Suprapubic skin (tissue), 4 donors: ENCODE data around the gene ZFAND6. TPM values are rescaled to one million over a fixed set of nuclear protein-coding genes. Genes with fewer than 3 reads are reported as not detected.

Experiments used
- DNase-seq, 2 donors: peaks; one replicate each; pipeline ENCODE4 v3.0.0-alpha.2; 2019; ENCODE audit warnings: low spot score in 2 of 2
- H3K27ac ChIP-seq: fragments of 200-600 bp; sonication (generic); one replicate; pipeline ENCODE4 v1.5.1; 2019
- H3K27me3 ChIP-seq: fragments of 200-600 bp; sonication (generic); one replicate; pipeline ENCODE4 v1.5.1; 2019
- H3K36me3 ChIP-seq: fragments of 200-600 bp; sonication (generic); one replicate; pipeline ENCODE4 v1.5.1; 2019
- H3K4me1 ChIP-seq: fragments of 200-600 bp; sonication (generic); one replicate; pipeline ENCODE4 v1.5.1; 2019
- H3K4me3 ChIP-seq: fragments of 200-600 bp; sonication (generic); one replicate; pipeline ENCODE4 v1.5.1; 2019; ENCODE audit warnings: mild to moderate bottlenecking
- H3K9me3 ChIP-seq: fragments of 200-600 bp; sonication (generic); one replicate; pipeline ENCODE4 v1.5.1; 2019
- EP300 ChIP-seq: sonication (generic); formaldehyde crosslinking; IDR thresholded peaks from one replicate; pipeline ENCODE4 v1.6.1; 2017; ENCODE audit warnings: antibody characterized with exemption
- POLR2A ChIP-seq, 2 donors: fragments of 450-650 bp; IDR thresholded peaks; one replicate each; pipeline ENCODE4 v1.6.1; 2017; ENCODE audit warnings: antibody characterized with exemption in 2 of 2, mild to moderate bottlenecking in 2 of 2, moderate library complexity in 2 of 2
- POLR2AphosphoS5 ChIP-seq, 3 donors: sonication (generic); formaldehyde crosslinking; IDR thresholded peaks; one replicate each; pipeline ENCODE4 v1.6.1; 2017; ENCODE audit warnings: antibody characterized with exemption in 3 of 3
- WGBS: methylation state at CpG from one replicate; pipeline ENCODE4 v1.1.5; 2018; 5-methylcytosine and 5-hydroxymethylcytosine counted together
- total RNA-seq, 4 donors: library from RNA; depleted of rRNA; stranded (reverse); fragments of >200 nt; gene quantifications; one replicate each; pipeline ENCODE4 v1.1.0, GENCODE V29; 2016
- TF ChIP-seq, protein P1 (sequence below), 2 donors: fragments of 200-600 bp in 1 of 2; fragments of 450-650 bp in 1 of 2; sonication (generic) in 1 of 2; IDR thresholded peaks; one replicate each; pipeline ENCODE4 v1.5.1; 2016 to 2019; ENCODE audit warnings: antibody characterized with exemption in 2 of 2, mild to moderate bottlenecking in 1 of 2, moderate library complexity in 1 of 2

ZFAND6 gene
- total RNA-seq, 4 donors from 2014 or later, result 47.9 to 107 (median 80.9) TPM

DNA sequence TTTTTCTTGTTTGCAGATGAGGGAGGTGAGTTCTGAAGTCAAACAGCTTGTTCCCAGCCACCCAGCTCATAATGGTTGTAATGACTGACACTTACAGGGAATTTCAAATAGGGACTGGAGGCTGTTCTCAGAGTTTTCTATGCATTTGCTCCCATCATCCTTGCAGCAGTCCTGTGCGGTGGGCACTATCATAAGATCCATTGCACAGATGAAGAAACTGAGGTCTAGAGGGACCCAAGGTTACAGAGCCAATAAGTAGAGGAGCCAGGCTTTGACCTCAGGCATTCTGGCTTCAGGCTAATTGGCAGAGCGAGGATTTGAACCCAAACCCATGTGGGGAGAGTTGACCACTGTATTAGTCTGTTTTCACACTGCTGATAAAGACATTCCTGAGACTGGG is 125.7 kb downstream of the ZFAND6 start:
- 96% methylated on average over 2 of the region's 2 CpGs for WGBS
- Histone ChIP-seq H3K36me3 (peaks cover 56% of the 10 kb centered on the region), H3K27ac (no peak overlapping the region), H3K27me3 (no peaks in the 10 kb centered on the region), H3K4me3 (no peak overlapping the region), H3K4me1 (no peaks in the 10 kb centered on the region), H3K9me3 (no peaks in the 10 kb centered on the region)
- TF ChIP-seq, protein P1, sequence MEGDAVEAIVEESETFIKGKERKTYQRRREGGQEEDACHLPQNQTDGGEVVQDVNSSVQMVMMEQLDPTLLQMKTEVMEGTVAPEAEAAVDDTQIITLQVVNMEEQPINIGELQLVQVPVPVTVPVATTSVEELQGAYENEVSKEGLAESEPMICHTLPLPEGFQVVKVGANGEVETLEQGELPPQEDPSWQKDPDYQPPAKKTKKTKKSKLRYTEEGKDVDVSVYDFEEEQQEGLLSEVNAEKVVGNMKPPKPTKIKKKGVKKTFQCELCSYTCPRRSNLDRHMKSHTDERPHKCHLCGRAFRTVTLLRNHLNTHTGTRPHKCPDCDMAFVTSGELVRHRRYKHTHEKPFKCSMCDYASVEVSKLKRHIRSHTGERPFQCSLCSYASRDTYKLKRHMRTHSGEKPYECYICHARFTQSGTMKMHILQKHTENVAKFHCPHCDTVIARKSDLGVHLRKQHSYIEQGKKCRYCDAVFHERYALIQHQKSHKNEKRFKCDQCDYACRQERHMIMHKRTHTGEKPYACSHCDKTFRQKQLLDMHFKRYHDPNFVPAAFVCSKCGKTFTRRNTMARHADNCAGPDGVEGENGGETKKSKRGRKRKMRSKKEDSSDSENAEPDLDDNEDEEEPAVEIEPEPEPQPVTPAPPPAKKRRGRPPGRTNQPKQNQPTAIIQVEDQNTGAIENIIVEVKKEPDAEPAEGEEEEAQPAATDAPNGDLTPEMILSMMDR (IDR thresholded peaks at IDR 0.05), result no peak
- DNase-seq, result no peak

DNA sequence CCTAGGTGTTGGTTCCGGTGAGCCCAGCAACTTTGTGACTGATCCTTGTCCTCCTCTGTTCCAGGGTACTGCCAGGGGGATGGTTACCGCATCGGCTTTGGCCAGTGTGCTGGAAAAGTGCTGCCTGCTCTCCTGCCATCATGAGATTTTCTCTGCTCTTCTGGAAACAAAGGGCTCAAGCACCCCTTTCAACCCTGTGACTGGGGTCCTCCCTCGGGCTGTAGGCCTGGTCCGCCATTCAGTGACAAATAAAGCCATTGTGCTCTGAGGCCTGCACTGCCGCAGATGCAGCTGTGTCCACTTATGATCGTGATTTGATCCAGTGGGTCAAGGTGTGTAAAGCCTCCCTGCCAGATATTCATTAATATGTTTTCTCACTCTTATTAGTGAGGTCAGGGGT is 126.6 kb downstream of the ZFAND6 start:
- Histone ChIP-seq H3K9me3 (no peaks in the 10 kb centered on the region), H3K36me3 (peaks cover 47% of the 10 kb centered on the region)

DNA sequence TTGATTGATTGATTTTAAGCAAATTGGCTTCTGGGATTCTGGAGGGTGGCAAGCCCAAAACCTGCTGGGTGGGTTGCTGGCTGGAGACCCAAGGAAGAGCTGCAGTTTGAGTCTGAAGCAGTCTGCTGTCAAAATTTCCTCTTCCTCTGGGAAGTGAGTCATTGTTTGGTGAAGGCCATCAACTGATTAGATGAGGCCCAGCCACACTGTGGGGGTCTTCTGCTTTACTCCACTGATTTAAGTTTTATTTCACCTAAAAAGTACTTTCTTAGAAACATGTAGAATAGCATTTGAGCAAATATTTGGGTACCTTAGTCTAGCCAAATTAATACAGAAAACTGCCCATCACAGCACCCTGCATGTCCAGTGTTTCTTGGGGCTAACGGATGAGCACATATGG is 127.1 kb downstream of the ZFAND6 start:
- Histone ChIP-seq H3K4me1 (no peaks in the 10 kb centered on the region), H3K36me3 (peaks cover 42% of the 10 kb centered on the region), H3K27ac (no peak overlapping the region), H3K27me3 (no peaks in the 10 kb centered on the region), H3K4me3 (no peak overlapping the region), H3K9me3 (no peaks in the 10 kb centered on the region)
- WGBS, result 100% methylated on average over 1 of the region's 1 CpG
- no peak for DNase-seq
- no peak for TF ChIP-seq POLR2AphosphoS5 (IDR thresholded peaks at IDR 0.05)

More for the DNA sequence above, 126.6 kb downstream of the ZFAND6 start:
- H3K4me1 ChIP-seq, result no peaks in the 10 kb centered on the region
- DNase-seq, result no peak
- no peaks in the 10 kb centered on the region for H3K27me3 ChIP-seq
- TF ChIP-seq POLR2AphosphoS5 (IDR thresholded peaks at IDR 0.05), result no peak
- TF ChIP-seq, protein P1 (IDR thresholded peaks at IDR 0.05), result no peak
- no peak for TF ChIP-seq POLR2A (IDR thresholded peaks at IDR 0.05)
- TF ChIP-seq EP300, result no peak
- 93% methylated on average over 5 of the region's 7 CpGs for WGBS
- H3K4me3 ChIP-seq, result no peak overlapping the region
- no peak overlapping the region for H3K27ac ChIP-seq

Other genes starting within 250 kb of the ZFAND6 start
- 10 to 100 TPM in 3 of 4 donors, 1 to 10 TPM in 1; 4.3 to 10.9 (median 10.2) TPM for gene MTHFS, start 162.7 kb upstream of the ZFAND6 start, total RNA-seq
- 1 to 10 TPM in 2 of 4 donors, under 1 TPM in 2; 0.64 to 2.6 (median 0.92) TPM for gene BCL2A1, start 88.5 kb upstream of the ZFAND6 start, total RNA-seq
- gene FAH, start 93.3 kb downstream of the ZFAND6 start, total RNA-seq, result 10 to 100 TPM; 10.8 to 16.3 (median 12.1) TPM
- under 1 TPM in 3 of 4 donors, not detected in 1; 0.24 to 0.55 (median 0.49) TPM for gene CTXND1, start 192.5 kb downstream of the ZFAND6 start, total RNA-seq